Effector CD8-positive, alpha-beta T cell (primary cell): ENCODE measurements around the gene SORBS1.

Experiments used
- DNase-seq: peaks from one replicate; lab custom pipeline; 2025; lab: John Stamatoyannopoulos, UW

SORBS1 gene

DNA sequence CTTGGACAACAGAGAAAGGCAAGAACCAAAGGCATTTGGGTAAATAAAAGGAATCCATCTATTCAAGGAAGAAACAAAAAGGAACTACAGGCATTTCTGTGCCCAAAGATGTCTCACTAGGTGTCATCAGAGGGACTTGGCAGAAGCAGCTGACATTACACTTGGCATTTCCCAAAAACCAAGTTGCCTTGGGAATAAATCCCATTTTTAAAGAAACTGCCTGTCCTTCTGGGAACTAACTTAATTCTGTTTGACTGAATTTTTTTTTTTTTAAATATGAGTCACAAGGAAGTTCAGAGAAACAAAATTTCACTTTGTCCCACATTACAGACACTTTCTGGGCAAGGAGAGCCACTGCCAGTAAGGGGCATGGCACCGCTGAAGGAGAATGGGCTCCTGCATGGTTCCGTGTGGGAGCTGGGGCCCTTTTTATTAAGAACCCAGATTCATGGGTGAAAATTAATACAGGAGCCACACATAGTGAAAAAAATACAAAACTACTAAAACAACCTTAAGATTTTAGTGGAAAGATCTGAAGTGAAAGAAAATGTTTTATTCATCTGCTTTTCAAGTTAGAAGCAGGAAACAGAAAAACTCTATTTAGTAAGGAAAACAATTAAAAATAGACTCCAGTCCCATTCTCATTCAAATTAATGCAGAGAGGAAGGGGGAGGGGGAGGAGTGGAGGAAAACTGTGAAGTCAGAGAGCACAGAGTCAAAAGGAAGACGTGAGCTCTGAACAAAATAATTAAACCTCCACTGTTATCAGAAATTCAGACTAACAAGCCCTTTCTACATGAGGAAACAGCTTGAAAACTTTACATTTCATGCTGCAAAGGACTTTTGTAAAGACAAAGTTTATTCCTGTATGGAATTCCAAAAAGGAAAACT lies 151.9 kb downstream of the SORBS1 start:
- no peak for DNase-seq

DNA sequence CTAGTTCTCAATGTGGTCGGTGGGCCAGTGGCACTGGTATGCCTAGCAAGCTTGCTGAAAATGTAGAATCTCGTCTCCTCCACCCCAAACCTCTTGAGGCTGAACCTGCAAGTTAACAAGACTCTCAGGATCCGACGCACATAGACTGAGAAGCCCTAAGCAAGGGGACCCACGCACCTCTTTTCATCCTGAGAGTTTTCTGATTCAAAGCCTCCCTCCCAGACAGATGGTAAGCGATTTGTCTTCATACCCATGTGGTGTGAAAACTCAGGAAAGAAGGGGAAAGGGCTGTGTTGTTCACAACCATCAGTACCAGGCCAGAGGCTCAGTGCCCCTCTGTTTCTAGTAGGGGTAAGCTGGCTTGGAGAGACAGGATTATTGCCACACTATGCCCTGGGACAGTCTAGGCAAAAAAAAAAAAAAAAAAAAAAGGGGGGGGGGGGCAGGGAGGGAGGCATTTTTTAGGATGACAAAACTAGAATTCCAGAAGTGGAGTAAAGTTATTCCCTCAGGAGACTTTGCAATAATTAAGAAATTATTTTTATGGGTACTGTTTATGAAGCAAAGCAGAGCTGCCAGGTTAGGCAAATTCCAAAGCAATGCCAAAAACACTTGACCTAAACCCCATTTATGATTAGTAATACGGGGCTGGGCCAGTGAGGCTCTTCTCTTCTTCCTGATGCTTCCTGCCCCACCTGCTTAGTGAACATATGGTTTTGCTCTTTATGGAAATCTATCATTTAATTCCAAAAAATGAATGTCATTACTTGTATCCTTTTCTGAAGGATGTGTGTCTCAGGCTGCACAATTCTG lies 152.8 kb downstream of the SORBS1 start:
- DNase-seq = no peak

DNA sequence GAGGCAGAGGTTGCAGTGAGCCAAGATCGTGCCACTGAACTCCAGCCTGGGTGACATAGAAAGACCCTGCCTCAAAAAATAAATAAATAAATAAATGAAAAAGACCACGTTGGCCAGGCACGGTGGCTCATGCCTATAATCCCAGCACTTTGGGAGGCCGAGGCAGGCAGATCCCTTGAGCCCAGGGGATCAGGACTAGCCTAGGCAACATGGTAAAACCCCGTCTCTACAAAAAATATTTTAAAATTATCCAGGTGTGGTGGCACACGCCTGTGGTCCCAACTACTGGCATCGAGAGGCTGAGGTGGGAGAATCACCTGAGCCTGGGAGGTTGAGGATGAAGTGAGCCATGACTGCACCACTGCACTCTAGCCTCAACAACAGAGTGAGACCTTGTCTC lies 153.6 kb downstream of the SORBS1 start:
- no peak for DNase-seq

DNA sequence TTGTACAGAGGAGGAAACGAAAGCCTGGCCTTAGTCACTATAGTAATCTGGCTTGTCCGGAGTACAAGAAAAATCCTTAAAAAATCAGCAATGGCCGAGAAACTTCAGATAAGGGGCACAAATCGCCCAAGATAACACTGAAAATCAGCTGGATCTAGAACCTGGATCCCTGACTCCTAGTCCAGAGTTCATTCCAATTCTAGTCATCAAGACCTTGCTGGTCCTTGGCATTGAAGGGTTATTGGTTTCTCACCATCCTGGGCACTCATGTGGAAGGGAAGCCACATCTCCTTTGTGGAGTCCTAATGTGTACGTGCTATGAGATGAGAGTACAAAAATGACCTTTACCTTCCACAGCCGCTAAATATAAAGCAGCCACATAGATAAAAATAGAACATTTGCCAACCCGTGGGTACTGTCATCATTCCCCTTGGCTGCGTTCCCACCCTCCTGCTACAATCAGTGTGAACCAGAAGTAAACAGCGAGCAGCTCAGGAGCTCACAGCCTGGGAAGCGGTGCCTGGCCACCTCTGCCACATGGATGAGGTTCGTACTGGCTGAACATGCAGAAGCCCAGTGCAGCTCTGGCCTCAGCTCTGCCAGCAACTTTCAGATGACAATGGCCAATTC lies 154.4 kb downstream of the SORBS1 start:
- DNase-seq = no peak

DNA sequence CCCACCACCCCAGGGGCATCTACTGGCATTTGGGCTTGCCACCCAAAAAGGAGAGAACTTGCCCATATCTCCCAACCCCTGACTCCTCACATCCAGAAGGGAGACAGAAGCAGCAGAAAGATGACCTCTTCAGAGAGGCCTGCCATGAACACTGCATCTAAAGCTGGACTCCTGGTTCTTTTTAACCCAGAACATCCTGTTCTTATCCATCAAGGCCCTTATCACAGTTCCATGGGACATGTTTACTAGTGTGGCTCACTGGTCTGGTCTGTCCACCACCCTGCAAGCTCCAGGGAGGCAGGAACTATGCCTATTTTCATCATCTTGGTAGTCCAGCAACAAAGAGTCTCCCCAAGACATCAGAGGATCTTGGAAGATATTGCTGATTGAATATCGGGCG lies 155.5 kb downstream of the SORBS1 start:
- no peak for DNase-seq

DNA sequence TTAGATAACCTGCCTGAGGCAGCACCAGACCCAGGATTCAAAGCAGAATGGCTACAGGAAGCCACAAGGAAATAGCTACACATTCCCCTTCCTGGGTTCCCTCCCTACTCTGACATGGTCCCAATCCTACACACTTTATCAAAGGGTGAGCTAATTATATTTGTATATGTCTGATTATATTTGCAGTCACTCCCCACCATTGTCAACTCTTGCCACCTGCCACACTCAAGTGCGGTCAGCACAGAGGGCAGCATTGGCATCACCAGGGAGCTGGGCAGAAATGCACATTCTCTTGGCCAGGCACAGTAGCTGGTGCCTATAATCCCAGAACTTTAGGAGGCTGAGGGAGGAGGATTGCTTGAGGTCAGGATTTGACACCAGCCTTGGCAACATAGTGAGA lies 156.3 kb downstream of the SORBS1 start:
- DNase-seq = no peak

DNA sequence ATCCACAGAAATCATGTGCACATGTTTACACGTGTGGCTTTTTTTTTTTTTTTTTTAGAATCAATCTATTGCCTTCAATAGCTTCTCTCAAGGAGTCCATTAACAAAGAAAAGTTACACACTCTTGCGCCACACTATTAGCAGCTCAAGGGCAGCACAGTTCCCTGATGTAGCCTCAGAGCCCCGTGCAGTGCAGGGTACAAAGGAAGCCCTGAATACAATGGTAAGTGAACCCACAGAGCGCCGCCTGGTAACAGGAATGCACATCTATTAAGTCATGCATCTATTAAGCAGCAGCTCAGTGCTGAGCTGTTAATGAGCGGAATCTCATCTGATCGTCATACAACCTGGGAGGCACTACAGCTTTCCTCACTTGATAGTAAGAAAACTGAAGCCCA lies 156.7 kb downstream of the SORBS1 start:
- no peak for DNase-seq

DNA sequence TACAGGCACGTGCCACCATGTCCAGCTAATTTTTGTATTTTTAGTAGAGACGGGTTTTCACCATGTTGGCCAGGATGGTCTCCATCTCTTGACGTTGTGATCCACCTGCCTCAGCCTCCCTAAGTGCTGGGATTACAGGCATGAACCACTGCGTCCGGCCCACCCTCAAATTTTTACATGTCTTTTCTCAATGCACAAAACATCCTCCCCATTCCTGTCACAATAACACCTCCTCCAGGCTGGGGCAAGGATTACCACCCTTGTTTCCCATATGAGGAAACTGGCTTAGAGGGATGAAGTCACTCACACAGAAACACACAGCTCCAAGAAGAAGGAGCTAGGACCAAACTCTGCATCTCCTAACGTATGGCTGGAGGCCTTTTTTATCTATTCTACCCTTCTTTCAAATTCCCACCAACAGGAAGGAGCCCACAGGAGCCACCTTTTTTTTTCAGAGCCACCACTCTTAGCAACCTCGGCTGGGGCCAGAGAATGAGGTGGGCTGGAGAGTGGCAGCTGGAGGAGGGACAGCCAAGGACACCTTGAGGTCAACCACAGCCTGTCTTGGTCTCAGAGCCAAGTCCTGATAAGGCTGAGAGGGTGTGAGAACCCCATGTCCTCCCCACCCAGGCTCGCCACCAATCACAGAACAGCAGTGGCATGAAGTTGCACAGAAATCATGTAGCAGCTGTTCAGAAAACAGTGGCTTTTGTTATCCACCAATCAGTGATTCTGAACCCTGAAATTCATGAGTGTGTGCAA lies 157.3 kb downstream of the SORBS1 start:
- no peak for DNase-seq

DNA sequence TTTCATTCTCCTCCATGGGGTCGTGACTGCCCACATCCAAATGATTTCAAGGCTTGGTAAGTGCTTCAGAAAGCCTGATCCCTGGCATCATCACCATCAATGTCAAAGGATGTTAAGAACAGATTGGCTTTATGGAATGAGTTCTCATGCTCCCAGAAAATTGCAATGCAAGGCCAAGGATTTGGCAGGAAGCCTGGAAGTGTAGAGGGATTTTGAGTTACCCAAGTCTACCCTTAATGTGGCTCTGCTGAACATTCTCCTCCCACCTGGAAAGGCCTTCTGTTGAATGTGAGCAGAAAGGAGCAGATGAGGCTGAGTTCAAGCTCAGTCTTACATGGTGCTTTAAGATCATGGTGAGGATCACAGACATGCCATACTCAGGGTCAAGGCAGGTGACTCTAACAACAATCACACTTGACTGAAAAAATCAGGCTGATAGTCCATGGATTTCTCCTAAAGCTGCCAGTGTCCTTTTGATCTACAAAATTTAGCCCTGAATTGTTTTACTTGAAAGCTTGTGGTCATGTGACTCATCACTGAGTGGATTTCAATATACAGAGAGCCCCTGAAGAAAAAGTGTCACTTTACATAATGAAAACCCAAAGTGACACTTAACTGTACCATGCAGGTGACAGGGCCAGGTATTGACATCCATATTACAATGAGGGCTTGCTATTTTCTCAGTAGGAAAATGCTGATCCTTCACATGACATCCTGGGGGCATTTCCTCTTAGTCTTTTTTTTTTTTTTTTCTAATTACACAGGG lies 159.3 kb downstream of the SORBS1 start:
- no peak for DNase-seq

DNA sequence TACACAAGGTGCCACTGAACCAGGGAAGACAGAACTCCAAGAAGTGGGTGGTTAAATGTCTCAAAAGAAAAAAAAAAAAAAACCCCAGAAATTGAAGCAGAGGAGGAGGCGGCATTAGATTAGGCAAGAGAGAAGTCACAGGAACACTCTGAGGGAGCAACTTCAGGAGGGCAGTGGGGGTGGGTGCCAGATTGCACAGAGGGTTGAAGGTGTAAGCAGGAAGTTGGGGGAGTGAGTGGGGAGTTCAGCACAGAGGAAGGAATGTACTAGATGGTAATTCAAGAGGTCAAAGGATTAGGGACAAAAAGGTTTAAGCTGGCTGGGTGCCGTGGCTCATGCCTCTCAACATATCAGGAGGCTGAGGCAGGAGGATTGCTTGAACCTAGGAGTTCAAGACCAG lies 160.4 kb downstream of the SORBS1 start:
- no peak for DNase-seq

DNA sequence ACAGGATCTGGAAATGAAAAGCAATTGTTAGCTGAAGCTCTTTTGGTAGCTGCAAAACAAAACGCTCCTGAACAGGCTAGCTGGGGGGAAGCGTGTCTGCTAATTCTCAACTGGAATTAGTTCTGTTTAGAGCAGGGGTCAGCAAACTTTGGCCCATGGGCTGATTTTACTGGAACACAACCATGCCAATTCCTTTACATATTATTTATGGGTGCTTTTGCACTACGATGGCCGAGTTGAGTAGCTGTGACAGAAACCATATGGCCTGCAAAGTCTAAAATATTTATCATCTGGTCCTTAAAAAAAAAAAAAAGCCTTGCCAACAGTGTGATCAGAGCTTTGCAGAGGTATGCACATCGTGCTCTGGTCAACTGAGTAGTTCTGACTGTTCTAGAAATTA lies 162.0 kb downstream of the SORBS1 start:
- DNase-seq = no peak

DNA sequence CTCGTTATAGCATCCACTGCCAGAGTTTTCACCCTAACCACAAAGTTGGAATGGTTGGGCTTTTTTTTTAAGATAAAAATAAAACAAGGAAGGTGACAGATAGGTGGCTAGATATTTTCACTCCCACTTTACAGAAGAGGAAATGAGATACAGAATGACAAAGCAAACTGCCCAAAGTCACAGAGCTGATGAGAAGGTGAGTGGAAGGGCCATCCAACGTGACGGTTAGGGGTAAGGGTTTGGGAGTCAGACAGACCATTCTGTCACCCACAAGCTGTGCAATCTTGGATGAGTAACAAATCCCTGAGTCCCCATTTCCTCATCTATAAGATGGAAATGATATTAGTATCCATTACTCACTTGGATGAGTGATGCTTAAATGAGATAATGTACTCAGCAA lies 163.4 kb downstream of the SORBS1 start:
- DNase-seq = no peak

DNA sequence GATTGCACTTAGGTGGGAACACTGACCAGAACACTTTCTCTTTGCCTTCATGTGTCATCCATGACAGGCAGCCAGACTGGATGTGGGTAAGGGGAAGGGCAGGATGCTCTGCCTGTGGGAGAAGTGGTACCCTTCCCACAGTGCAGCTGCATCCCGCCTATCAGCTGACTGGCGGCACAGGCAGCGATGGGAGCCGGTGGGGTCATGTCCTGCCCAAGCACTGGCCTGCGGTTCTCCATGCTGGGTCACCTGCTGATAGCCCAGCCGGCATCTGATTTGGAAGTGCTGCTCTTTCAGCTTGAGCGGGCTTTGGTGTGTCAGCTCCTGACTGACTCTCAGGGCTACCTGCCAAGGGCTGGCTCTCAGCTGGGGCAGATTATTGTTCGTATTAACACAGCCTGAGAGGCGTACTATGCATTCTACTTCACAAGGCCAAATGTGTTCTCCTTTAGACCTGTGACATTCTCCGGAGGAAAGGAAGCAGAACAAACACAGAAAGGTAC lies 165.2 kb downstream of the SORBS1 start:
- DNase-seq = no peak

DNA sequence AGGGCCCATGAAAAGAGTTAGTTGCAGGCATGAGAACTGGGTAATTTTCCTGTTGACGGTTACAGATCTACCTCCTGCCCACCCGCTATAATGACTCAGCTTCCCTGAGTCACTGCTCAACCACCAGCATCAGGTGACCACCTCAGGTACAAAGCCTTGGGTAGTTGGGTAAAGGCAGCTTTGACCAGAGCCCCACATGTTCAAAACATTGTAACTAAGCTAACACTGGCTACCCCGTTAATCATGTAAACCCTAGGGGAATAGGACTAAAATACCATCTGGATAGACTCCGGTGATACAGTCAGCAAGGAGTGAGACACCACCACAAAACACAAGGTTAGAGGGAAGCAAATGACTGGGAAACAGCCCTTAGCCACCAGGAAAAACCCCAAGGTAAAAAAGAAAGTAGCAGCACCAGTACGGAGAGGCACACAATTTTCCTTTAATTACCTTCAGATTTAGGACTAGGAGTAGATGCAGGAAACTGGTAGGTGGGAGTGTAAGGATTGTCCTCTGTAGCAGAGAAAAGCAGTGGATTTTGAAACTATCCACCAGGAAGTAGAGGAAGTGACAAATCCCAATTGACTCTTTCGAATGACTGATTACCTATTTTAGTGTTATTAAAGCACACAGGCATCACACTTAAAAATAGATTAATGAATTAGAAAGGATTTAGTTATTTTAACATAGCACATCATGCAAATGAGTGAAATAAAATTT lies 166.8 kb downstream of the SORBS1 start:
- DNase-seq = no peak

DNA sequence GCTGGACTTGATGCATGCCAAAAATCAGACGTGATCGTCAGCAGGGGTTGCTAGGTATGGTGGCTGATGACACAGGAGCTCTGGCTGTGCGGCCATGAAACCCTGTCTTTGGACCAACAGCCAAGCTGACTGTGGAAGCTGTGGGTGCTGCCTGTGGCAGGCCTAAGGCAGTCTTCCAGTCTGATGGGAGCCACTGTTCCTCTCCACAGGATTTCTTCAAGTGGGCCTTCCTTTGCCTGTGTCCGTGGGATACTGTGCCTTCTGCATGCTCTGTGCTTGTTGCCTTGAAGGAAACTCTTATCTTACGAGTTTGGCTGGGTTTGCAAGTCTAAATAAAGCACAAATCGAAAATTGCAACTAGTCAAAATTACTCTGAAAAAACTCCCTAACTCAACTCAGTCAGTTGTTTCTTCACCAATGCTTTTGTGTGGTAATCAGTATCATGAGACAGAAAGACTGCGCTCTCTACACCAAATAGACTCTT lies 168.4 kb downstream of the SORBS1 start:
- DNase-seq = no peak

DNA sequence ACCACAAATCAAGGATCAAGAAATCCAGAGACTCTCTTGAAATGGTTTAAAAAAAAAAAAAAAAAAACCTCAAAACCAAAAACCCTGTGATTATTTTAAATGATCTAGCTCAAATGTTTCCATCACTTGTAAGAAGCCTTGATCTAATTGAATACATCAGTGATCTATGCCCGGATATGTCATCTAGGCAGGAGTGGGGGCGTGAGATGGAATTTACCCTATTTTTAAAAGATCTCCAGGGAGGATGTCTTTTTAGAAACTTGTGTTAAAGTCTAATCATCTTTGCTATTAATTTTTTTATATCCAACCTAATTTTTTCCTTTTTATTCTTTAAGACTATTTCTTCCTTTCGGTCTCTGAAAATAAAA lies 169.0 kb downstream of the SORBS1 start:
- DNase-seq = no peak

DNA sequence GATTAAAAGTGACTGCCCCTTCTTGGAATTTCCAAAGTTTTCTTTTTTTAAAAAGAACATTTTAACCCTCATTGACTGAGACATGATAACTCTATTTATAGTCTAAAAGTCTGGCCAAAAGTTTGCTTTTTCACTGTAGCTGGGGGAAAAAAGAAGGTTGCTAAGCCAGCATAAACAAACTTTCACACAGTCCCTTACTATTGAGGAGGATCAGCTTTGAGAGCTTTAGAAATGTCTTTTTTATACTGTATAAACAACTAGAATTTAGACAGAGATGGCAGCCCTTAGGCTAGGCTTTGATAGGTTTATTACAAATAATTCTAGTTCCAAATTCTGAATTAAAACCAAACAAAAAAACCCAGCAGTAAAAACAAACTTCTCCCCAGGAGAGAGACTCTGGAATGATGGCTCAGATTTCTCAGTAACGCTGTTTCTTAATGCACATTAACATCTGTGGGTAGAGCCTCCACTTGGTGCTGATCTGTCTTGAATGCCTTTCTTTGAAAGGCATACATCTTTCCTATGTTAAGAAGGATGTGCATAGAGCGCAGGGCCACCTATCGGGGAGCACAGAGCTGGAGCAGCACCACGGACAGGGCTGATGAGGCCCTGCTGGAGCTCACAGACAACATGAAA lies 169.5 kb downstream of the SORBS1 start:
- DNase-seq = no peak

DNA sequence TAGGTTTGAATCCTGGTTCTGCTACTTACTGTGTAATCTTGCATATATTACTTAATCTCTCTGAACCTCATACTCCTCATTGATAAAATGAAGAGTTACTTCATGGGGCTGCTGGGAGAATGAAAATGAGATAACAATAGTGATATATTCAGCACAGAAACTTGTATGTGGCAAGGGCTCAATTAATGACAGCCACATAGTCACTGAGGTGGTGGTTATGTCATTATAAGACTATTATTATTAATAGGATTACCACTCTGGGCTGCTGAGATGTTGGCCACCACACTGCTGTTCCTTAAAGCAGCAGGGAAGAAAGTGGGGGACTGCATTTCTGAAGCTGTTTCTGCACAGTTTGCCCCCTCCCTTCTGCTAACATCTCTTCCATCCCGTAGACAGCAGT lies 170.0 kb downstream of the SORBS1 start:
- DNase-seq = no peak

DNA sequence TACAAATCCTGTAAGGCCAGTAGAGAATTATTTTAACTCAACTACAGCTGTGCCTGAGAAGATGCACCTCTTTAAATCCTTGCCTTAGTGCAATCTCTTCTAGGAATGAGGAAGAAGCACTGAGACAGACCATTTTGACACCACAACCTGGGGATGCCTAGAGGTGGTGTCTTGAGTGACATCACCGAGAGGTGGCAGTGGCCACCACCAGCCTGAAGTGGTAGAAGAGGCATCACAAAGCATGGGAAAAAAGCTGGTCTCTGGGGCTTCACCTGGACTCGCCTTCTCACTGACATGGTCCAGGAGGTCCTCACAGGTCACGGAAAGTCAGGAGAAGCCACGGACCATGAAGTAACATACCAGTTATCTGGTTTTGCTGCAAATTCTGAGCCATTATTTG lies 171.2 kb downstream of the SORBS1 start:
- no peak for DNase-seq

DNA sequence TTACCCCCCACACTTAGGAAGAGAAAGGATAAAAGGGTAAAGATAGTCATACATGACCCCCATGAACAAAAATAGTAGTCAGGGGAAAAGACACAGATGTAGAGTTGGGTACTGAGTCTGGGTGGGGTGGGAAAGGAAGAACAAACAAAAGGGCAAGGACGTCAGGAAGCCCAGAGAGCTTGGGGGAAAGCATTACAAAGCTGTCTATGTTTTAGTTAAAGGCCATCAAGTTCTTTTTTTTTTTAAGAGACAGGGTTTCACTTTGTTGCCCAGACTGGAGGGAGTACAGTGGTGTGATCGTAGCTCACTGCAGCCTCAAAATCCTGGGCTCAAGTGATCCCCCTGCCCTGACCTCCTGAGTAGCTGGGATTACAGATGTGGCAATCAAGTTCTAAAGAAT lies 172.0 kb downstream of the SORBS1 start:
- no peak for DNase-seq
